Inferior parietal cortex (tissue), 1 donor: ENCODE measurements around the gene ATP6AP1.

Source experiments
- DNase-seq: peaks from one replicate; pipeline ENCODE4 v3.0.0-alpha.2; 2016; ENCODE audit errors: extremely low spot score

Gene ATP6AP1

GRCh38 chrX:154430479-154430878, 2.0 kb downstream of the ATP6AP1 start:
- no peak for DNase-seq

- DNase-seq: no peak
Measured at GRCh38 chrX:154430916-154431315, 2.4 kb downstream of the ATP6AP1 start.

- DNase-seq: no peak
Measured at GRCh38 chrX:154431341-154431740, 2.9 kb downstream of the ATP6AP1 start.

GRCh38 chrX:154432210-154432609, 3.7 kb downstream of the ATP6AP1 start:
- DNase-seq: no peak

- DNase-seq: no peak
Measured at GRCh38 chrX:154433605-154434004, 5.1 kb downstream of the ATP6AP1 start.

GRCh38 chrX:154434394-154435168, 6.1 kb downstream of the ATP6AP1 start:
- no peak for DNase-seq

GRCh38 chrX:154435171-154435733, 6.8 kb downstream of the ATP6AP1 start:
- no peak for DNase-seq

GRCh38 chrX:154436374-154436982, 8.0 kb downstream of the ATP6AP1 start:
- DNase-seq: no peak

- no peak for DNase-seq
Measured at GRCh38 chrX:154436983-154437752, 8.7 kb downstream of the ATP6AP1 start, which contains the start of gene GDI1. Gene GDI1, plus strand, starts transcription at chrX:154437154. Its CDS starts 101 bp downstream, at chrX:154437255.

- DNase-seq: no peak
Measured at GRCh38 chrX:154437971-154438893, 9.8 kb downstream of the ATP6AP1 start.

- DNase-seq: no peak
Measured at GRCh38 chrX:154439841-154440240, 11.4 kb downstream of the ATP6AP1 start.

GRCh38 chrX:154440623-154441357, 12.3 kb downstream of the ATP6AP1 start:
- DNase-seq: no peak

- no peak for DNase-seq
Measured at GRCh38 chrX:154441564-154441963, 13.1 kb downstream of the ATP6AP1 start.

GRCh38 chrX:154441984-154442707, 13.7 kb downstream of the ATP6AP1 start:
- DNase-seq: no peak

GRCh38 chrX:154443479-154443910, 15.0 kb downstream of the ATP6AP1 start:
- no peak for DNase-seq

- no peak for DNase-seq
Measured at GRCh38 chrX:154443992-154444754, 15.7 kb downstream of the ATP6AP1 start, which contains the start of gene FAM50A. Gene FAM50A, plus strand, starts transcription at chrX:154444141. Its CDS starts 95 bp downstream, at chrX:154444236.

- DNase-seq: no peak
Measured at GRCh38 chrX:154444755-154445246, 16.3 kb downstream of the ATP6AP1 start.

- no peak for DNase-seq
Measured at GRCh38 chrX:154445776-154446175, 17.3 kb downstream of the ATP6AP1 start.

GRCh38 chrX:154446430-154446829, 18.0 kb downstream of the ATP6AP1 start:
- DNase-seq: no peak
